Mammary epithelial cell (primary cell): ENCODE measurements around the gene CLDN7.

ENCODE experiments used
- CTCF ChIP-seq, 2 donors: IDR thresholded peaks in 1 of 2; conservative IDR thresholded peaks in 1 of 2; 2 replicates each; pipeline ENCODE4 v1.5.1; 2011 to 2012; ENCODE audit warnings: inconsistent platforms in 2 of 2, low read length in 2 of 2, mild to moderate bottlenecking in 2 of 2, control low read depth in 1 of 2, low read depth in 1 of 2; ENCODE audit not compliant: insufficient read depth in 1 of 2; ENCODE audit errors: extremely low read depth in 1 of 2
- EZH2 ChIP-seq: IDR thresholded peaks from 2 replicates; pipeline ENCODE4 v1.6.1; 2012; ENCODE audit warnings: low read length, inconsistent platforms, borderline replicate concordance

- no peak for TF ChIP-seq CTCF (conservative IDR thresholded peaks at IDR 0.05 in 1 of 2, IDR thresholded peaks at IDR 0.05 in 1 of 2; ENCODE audit: extremely low read depth in 1 of 2, insufficient read depth in 1 of 2, low read depth in 1 of 2, low read length in 2 of 2)
- TF ChIP-seq EZH2 = no peak
These were observed 1.5 kb upstream of the CLDN7 start for GRCh38 chr17:7263801-7264078.
